ENCODE data around the gene TTLL9. TPM values are rescaled to one million over a fixed set of nuclear protein-coding genes. Genes with fewer than 3 reads are reported as not detected.

TTLL9 gene
- polyA plus RNA-seq, 1 donor (not counting 4 experiments of a cell fraction or from before 2014, with no cell fraction given) = not detected

DNA sequence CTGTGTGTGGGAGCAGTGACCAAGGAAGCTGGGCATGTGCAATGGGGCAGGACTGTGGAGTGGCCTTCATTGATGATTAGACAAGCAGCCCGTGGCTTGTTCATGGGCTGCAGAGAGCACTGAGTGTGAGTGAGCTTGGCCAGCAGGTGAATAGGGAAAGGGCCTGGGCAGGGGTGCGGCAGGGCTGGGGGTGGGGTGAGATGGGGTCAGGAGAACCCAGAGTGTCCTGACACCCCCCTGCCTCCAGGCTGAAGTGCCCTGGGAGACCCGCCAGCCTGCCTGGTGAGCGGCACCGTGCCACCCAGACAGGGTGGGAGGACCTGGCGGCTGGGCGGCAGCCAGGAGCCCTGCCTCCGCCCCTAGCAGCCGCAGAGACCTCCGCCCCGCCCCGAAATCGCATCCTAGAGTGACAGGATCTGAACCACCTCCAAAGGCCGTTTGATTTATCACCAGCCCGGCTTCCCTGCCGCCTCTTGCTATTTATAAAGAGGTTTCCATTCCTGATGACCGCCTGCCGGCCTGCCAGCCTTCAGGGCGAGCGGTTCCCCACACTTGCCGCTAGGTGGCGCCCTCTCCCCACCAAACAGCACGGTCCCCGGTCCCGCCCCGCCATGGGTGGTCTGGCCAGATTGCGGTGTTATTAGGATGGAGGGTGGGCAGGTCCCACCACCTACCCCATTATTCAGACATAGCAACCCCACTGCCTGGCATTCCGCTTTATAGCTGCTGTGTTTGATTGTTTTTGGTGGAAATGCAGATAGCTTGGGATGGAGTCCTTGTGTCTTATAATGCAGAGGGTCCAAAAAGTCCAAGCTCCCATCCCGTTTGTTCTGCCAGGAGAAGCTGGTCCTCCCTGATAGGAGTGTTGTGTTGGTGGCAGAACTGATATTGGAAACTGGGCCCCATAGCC lies 47.8 kb upstream of the TTLL9 start:
- H2AFZ ChIP-seq (ENCODE audit: control insufficient read depth, low read length) = no peak overlapping the region
- H3K9me1 ChIP-seq (ENCODE audit: control insufficient read depth, extremely low read depth, insufficient read depth, low read length) = no peaks in the 10 kb centered on the region
- H3K4me3 ChIP-seq (ENCODE audit: control insufficient read depth in 2 of 3, extremely low read depth in 1 of 3, insufficient read depth in 2 of 3, low read depth in 1 of 3, low read length in 3 of 3) = no peak overlapping the region
- DNase-seq (ENCODE audit: low read depth, low spot score) (no peak), FAIRE-seq (no peak)
- H4K20me1 ChIP-seq (ENCODE audit: control insufficient read depth, extremely low read depth, insufficient read depth, low read length) = no peaks in the 10 kb centered on the region
- no peaks in the 10 kb centered on the region for H3K9me3 ChIP-seq (ENCODE audit: control insufficient read depth, low read depth, low read length)
- H3K4me1 ChIP-seq (ENCODE audit: control insufficient read depth, extremely low read depth, insufficient read depth, low read length) = no peaks in the 10 kb centered on the region
- dilution Hi-C loops (cut with MboI; ENCODE audit: extremely low pct_ligation_motif_present, low sequenced_read_pairs) = no loop called here
- H3K27ac ChIP-seq (ENCODE audit: control insufficient read depth, insufficient read depth, low read length) = no peak overlapping the region
- TF ChIP-seq EZH2 (IDR thresholded peaks at IDR 0.05; ENCODE audit: low read length) = no peak
- TF ChIP-seq, protein P1, sequence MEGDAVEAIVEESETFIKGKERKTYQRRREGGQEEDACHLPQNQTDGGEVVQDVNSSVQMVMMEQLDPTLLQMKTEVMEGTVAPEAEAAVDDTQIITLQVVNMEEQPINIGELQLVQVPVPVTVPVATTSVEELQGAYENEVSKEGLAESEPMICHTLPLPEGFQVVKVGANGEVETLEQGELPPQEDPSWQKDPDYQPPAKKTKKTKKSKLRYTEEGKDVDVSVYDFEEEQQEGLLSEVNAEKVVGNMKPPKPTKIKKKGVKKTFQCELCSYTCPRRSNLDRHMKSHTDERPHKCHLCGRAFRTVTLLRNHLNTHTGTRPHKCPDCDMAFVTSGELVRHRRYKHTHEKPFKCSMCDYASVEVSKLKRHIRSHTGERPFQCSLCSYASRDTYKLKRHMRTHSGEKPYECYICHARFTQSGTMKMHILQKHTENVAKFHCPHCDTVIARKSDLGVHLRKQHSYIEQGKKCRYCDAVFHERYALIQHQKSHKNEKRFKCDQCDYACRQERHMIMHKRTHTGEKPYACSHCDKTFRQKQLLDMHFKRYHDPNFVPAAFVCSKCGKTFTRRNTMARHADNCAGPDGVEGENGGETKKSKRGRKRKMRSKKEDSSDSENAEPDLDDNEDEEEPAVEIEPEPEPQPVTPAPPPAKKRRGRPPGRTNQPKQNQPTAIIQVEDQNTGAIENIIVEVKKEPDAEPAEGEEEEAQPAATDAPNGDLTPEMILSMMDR (optimal IDR thresholded peaks at IDR 0.05 in 1 of 3, IDR thresholded peaks at IDR 0.05 in 1 of 3, conservative IDR thresholded peaks at IDR 0.05 in 1 of 3; ENCODE audit: extremely low read depth in 1 of 3, insufficient read depth in 2 of 3, low read length in 3 of 3) = peak; percentile 83 to 99 (median 97)
- no peak overlapping the region for H3K9ac ChIP-seq (ENCODE audit: control insufficient read depth, extremely low read depth, insufficient read depth, low read length)
- H3K27me3 ChIP-seq (ENCODE audit: control insufficient read depth, extremely low read depth, insufficient read depth, low read length) = peaks cover 4% of the 10 kb centered on the region
- H3K36me3 ChIP-seq (ENCODE audit: control insufficient read depth in 2 of 2, extremely low read depth in 1 of 2, insufficient read depth in 2 of 2, low read length in 2 of 2) = no peaks in the 10 kb centered on the region
- peak overlapping the region; percentile 25 for H3K4me2 ChIP-seq (ENCODE audit: control insufficient read depth, extremely low read depth, insufficient read depth, low read depth, low read length)
- no peaks in the 10 kb centered on the region for H3K79me2 ChIP-seq (ENCODE audit: control insufficient read depth, insufficient read depth, low read length)

DNA sequence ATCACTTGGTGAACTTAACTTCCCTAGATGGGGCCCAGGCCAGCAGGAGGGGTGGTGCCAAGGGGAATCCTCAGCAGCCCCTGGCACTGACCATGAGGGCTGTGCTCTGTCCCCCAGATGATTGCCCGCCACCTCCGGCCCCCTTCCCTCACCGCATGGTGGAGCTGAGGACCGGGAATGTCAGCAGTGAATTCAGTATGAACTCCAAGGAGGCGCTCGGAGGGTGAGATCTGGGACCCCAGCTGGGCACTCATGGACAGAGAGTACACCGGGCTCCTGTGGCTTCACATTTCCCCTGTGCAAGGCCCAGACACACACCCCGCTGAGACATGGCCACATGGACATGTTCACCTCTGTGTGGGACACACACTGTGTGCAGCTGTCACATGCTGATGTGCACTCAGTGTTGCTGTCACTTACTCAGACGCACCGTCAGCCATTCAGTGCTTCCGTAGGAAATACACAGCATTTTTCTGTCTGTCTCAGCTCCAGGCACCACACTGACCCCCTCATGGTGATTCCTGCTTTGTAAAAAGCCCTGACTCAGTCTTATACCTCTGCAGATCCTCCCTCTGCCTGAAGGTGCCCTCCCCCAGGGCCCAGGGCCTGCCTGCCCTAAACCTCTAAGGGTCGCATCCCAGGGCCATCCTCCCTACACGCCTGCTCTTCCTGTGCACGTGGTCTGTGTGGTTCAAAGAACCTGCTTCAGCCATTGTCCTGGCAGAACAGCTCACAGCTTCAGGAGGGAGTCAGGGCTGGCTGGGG lies 46.9 kb upstream of the TTLL9 start:
- Histone ChIP-seq H4K20me1 (ENCODE audit: control insufficient read depth, extremely low read depth, insufficient read depth, low read length) (no peaks in the 10 kb centered on the region), H3K4me1 (ENCODE audit: control insufficient read depth, extremely low read depth, insufficient read depth, low read length) (no peaks in the 10 kb centered on the region), H3K27me3 (ENCODE audit: control insufficient read depth, extremely low read depth, insufficient read depth, low read length) (peaks cover 4% of the 10 kb centered on the region), H3K4me2 (ENCODE audit: control insufficient read depth, extremely low read depth, insufficient read depth, low read depth, low read length) (no peak overlapping the region), H3K79me2 (ENCODE audit: control insufficient read depth, insufficient read depth, low read length) (no peaks in the 10 kb centered on the region), H3K27ac (ENCODE audit: control insufficient read depth, insufficient read depth, low read length) (no peak overlapping the region), H3K9me1 (ENCODE audit: control insufficient read depth, extremely low read depth, insufficient read depth, low read length) (no peaks in the 10 kb centered on the region), H2AFZ (ENCODE audit: control insufficient read depth, low read length) (no peak overlapping the region), H3K36me3 (ENCODE audit: control insufficient read depth in 2 of 2, extremely low read depth in 1 of 2, insufficient read depth in 2 of 2, low read length in 2 of 2) (no peaks in the 10 kb centered on the region), H3K9me3 (ENCODE audit: control insufficient read depth, low read depth, low read length) (no peaks in the 10 kb centered on the region), H3K9ac (ENCODE audit: control insufficient read depth, extremely low read depth, insufficient read depth, low read length) (no peak overlapping the region), H3K4me3 (ENCODE audit: control insufficient read depth in 2 of 3, extremely low read depth in 1 of 3, insufficient read depth in 2 of 3, low read depth in 1 of 3, low read length in 3 of 3) (no peak overlapping the region)
- no peak for DNase-seq (ENCODE audit: low read depth, low spot score)
- TF ChIP-seq, protein P1 (optimal IDR thresholded peaks at IDR 0.05 in 1 of 3, IDR thresholded peaks at IDR 0.05 in 1 of 3, conservative IDR thresholded peaks at IDR 0.05 in 1 of 3; ENCODE audit: extremely low read depth in 1 of 3, insufficient read depth in 2 of 3, low read length in 3 of 3) = no peak
- no peak for TF ChIP-seq EZH2 (IDR thresholded peaks at IDR 0.05; ENCODE audit: low read length)
- no peak for FAIRE-seq
- dilution Hi-C loops (cut with MboI; ENCODE audit: extremely low pct_ligation_motif_present, low sequenced_read_pairs) = no loop called here
